Measurements from ENCODE around the gene RNF208. TPM values are rescaled to one million over a fixed set of nuclear protein-coding genes. Genes with fewer than 3 reads are reported as not detected.

RNF208 gene
- polyA plus RNA-seq, 2 of the 4 experiments (the other 2 are of a cell fraction) = 0.06 to 1.7 TPM

DNA sequence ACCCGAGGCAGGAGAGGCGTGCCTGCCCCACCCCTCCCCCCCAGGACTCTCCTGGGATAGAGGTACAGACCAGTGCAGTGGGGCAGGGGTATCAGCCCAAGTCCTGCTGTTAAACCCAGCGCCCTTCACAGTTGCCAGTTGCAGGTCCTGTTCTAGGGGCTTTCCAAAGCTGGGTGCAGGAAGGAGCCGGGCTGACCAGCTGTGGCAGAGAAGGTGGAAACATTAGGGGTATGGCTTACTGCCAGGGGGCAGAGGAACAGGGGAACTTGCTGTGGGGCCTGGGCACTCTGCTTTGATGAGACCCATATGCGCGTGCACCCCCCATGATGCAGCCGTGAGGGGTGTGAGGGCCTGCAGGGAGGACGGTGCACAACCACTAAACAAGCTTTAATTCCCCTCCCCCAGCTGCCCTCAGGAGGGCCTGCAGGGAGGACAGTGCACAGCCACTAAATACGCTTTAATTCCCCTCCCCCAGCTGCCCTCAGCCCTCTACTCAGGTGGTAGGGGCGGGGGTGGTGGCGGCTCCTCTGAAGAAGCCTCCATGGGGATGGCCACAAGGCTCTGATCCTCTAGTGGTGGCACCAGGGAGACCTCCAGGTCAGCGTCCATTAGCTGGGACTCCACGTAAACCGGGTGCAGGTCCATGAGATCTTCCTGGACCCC, 51.4 kb downstream of the RNF208 start:
- ATAC-seq (no peak), FAIRE-seq (no peak), DNase-seq (ENCODE audit: low read depth in 1 of 2, low spot score in 1 of 2) (no peak)
- Histone ChIP-seq H3K27ac (no peak overlapping the region), H3K4me2 (no peak overlapping the region), H3K4me3 (no peak overlapping the region), H3K4me1 (peaks cover 27% of the 10 kb centered on the region), H3K9me3 (no peaks in the 10 kb centered on the region)
- 70% methylated on average over 12 of the region's 14 CpGs for WGBS (ENCODE audit: missing lambda C conversion rate)
- ChIA-PET POLR2A (interaction anchor here (1.8 kb wide), 1 partner anchor 41 kb away, joined by 7 read pairs; no protein-coding TSS in a partner anchor), CTCF (interaction anchor here (0.5 to 16.5 kb wide), 10 partner anchors 8 to 141 kb away, joined by 3 to 156 read pairs (median 6); partner anchors contain the start of genes ANAPC2, RNF224 and SSNA1)
- TF ChIP-seq HOXB13 (CRISPR knock-in tag; IDR thresholded peaks at IDR 0.05; ENCODE audit: low read depth) (no peak), EHF (CRISPR knock-in tag; IDR thresholded peaks at IDR 0.05) (no peak), USF2 (IDR thresholded peaks at IDR 0.05) (no peak), JUNB (IDR thresholded peaks at IDR 0.05) (no peak), HES2 (IDR thresholded peaks at IDR 0.05) (no peak), HDAC2 (IDR thresholded peaks at IDR 0.05) (no peak), FOSB (CRISPR knock-in tag; IDR thresholded peaks at IDR 0.05) (no peak), ZC3H11A (IDR thresholded peaks at IDR 0.05) (no peak), MAX (IDR thresholded peaks at IDR 0.05) (no peak), PBX3 (IDR thresholded peaks at IDR 0.05) (no peak), POLR2AphosphoS2 (conservative IDR thresholded peaks at IDR 0.05; ENCODE audit: low read length) (no peak), CTCF (IDR thresholded peaks at IDR 0.05) (no peak), RFX5 (IDR thresholded peaks at IDR 0.05) (no peak), SREBF2 (IDR thresholded peaks at IDR 0.05) (no peak), FOSL2 (IDR thresholded peaks at IDR 0.05) (no peak), FOSL2 (CRISPR knock-in tag; IDR thresholded peaks at IDR 0.05) (no peak), TFCP2L1 (CRISPR knock-in tag; IDR thresholded peaks at IDR 0.05) (no peak), PHF8 (IDR thresholded peaks at IDR 0.05; ENCODE audit: borderline replicate concordance, low read depth) (no peak), ZNF302 (CRISPR knock-in tag; IDR thresholded peaks at IDR 0.05) (no peak)

Other genes with a start within 250 kb of the RNF208 start
Only the 30 nearest of the 32 such genes appear.
- 12.6 and 15.6 TPM in 2 replicates for gene PAXX, start 229.8 kb downstream of the RNF208 start, polyA plus RNA-seq (2011; rRNA removed)
- gene PAXX, start 229.8 kb downstream of the RNF208 start, polyA plus RNA-seq (2017; fragmentation: RNase III; extraction: RNeasy Plus Mini Kit Qiagen cat#74134 plus additional on column Dnase treatment) = 50.7 to 57.0 TPM (median 53.2 TPM) in 3 replicates
- 0.33 and 0.61 TPM in 2 replicates for gene CLIC3, start 225.7 kb downstream of the RNF208 start, polyA plus RNA-seq (2011; rRNA removed)
- 5.1 to 6.6 TPM (median 6.4 TPM) in 3 replicates for gene CLIC3, start 225.7 kb downstream of the RNF208 start, polyA plus RNA-seq (2017; fragmentation: RNase III; extraction: RNeasy Plus Mini Kit Qiagen cat#74134 plus additional on column Dnase treatment)
- 8.3 and 10.1 TPM in 2 replicates for gene ABCA2, start 194.0 kb downstream of the RNF208 start, polyA plus RNA-seq (2011; rRNA removed)
- gene ABCA2, start 194.0 kb downstream of the RNF208 start, polyA plus RNA-seq (2017; fragmentation: RNase III; extraction: RNeasy Plus Mini Kit Qiagen cat#74134 plus additional on column Dnase treatment) = 23.0 to 25.6 TPM (median 24.7 TPM) in 3 replicates
- gene FUT7, start 190.2 kb downstream of the RNF208 start, polyA plus RNA-seq (2011; rRNA removed) = not detected in 2 replicates
- 0.07 TPM in 1 of 3 replicates, not detected in the others for gene FUT7, start 190.2 kb downstream of the RNF208 start, polyA plus RNA-seq (2017; fragmentation: RNase III; extraction: RNeasy Plus Mini Kit Qiagen cat#74134 plus additional on column Dnase treatment)
- 12.7 and 13.0 TPM in 2 replicates for gene NPDC1, start 176.1 kb downstream of the RNF208 start, polyA plus RNA-seq (2011; rRNA removed)
- 33.2 to 40.6 TPM (median 40.2 TPM) in 3 replicates for gene NPDC1, start 176.1 kb downstream of the RNF208 start, polyA plus RNA-seq (2017; fragmentation: RNase III; extraction: RNeasy Plus Mini Kit Qiagen cat#74134 plus additional on column Dnase treatment)
- 0.75 and 2.3 TPM in 2 replicates for gene ENTPD2, start 168.2 kb downstream of the RNF208 start, polyA plus RNA-seq (2011; rRNA removed)
- gene ENTPD2, start 168.2 kb downstream of the RNF208 start, polyA plus RNA-seq (2017; fragmentation: RNase III; extraction: RNeasy Plus Mini Kit Qiagen cat#74134 plus additional on column Dnase treatment) = 0.71 to 1.2 TPM (median 1.1 TPM) in 3 replicates
- gene SAPCD2, start 151.7 kb downstream of the RNF208 start, polyA plus RNA-seq (2011; rRNA removed) = 6.5 and 6.9 TPM in 2 replicates
- 13.1 to 16.4 TPM (median 14.6 TPM) in 3 replicates for gene SAPCD2, start 151.7 kb downstream of the RNF208 start, polyA plus RNA-seq (2017; fragmentation: RNase III; extraction: RNeasy Plus Mini Kit Qiagen cat#74134 plus additional on column Dnase treatment)
- gene UAP1L1, start 144.7 kb downstream of the RNF208 start, polyA plus RNA-seq (2011; rRNA removed) = 1.2 and 1.9 TPM in 2 replicates
- 4.8 to 7.8 TPM (median 6.0 TPM) in 3 replicates for gene UAP1L1, start 144.7 kb downstream of the RNF208 start, polyA plus RNA-seq (2017; fragmentation: RNase III; extraction: RNeasy Plus Mini Kit Qiagen cat#74134 plus additional on column Dnase treatment)
- gene MAN1B1, start 135.3 kb downstream of the RNF208 start, polyA plus RNA-seq (2011; rRNA removed) = 31.7 and 47.8 TPM in 2 replicates
- gene MAN1B1, start 135.3 kb downstream of the RNF208 start, polyA plus RNA-seq (2017; fragmentation: RNase III; extraction: RNeasy Plus Mini Kit Qiagen cat#74134 plus additional on column Dnase treatment) = 45.1 to 48.6 TPM (median 47.0 TPM) in 3 replicates
- gene DPP7, start 107.5 kb downstream of the RNF208 start, polyA plus RNA-seq (2011; rRNA removed) = 27.6 and 36.0 TPM in 2 replicates
- gene DPP7, start 107.5 kb downstream of the RNF208 start, polyA plus RNA-seq (2017; fragmentation: RNase III; extraction: RNeasy Plus Mini Kit Qiagen cat#74134 plus additional on column Dnase treatment) = 61.3 to 71.8 TPM (median 68.5 TPM) in 3 replicates
- 0.11 and 0.13 TPM in 2 replicates for gene GRIN1, start 83.1 kb downstream of the RNF208 start, polyA plus RNA-seq (2011; rRNA removed)
- gene GRIN1, start 83.1 kb downstream of the RNF208 start, polyA plus RNA-seq (2017; fragmentation: RNase III; extraction: RNeasy Plus Mini Kit Qiagen cat#74134 plus additional on column Dnase treatment) = 0.30 to 0.51 TPM (median 0.45 TPM) in 3 replicates
- gene LRRC26, start 52.2 kb downstream of the RNF208 start, polyA plus RNA-seq (2011; rRNA removed) = 0.08 and 0.09 TPM in 2 replicates
- 0.80 to 1.2 TPM (median 1.0 TPM) in 3 replicates for gene LRRC26, start 52.2 kb downstream of the RNF208 start, polyA plus RNA-seq (2017; fragmentation: RNase III; extraction: RNeasy Plus Mini Kit Qiagen cat#74134 plus additional on column Dnase treatment)
- not detected in 2 replicates for gene TMEM210, start 50.2 kb downstream of the RNF208 start, polyA plus RNA-seq (2011; rRNA removed)
- gene TMEM210, start 50.2 kb downstream of the RNF208 start, polyA plus RNA-seq (2017; fragmentation: RNase III; extraction: RNeasy Plus Mini Kit Qiagen cat#74134 plus additional on column Dnase treatment) = not detected in 3 replicates
- gene ANAPC2, start 33.7 kb downstream of the RNF208 start, polyA plus RNA-seq (2011; rRNA removed) = 17.5 and 22.3 TPM in 2 replicates
- gene ANAPC2, start 33.7 kb downstream of the RNF208 start, polyA plus RNA-seq (2017; fragmentation: RNase III; extraction: RNeasy Plus Mini Kit Qiagen cat#74134 plus additional on column Dnase treatment) = 35.4 to 40.7 TPM (median 39.9 TPM) in 3 replicates
- 52.6 and 54.1 TPM in 2 replicates for gene SSNA1, start 33.6 kb downstream of the RNF208 start, polyA plus RNA-seq (2011; rRNA removed)
- 89.2 to 102 TPM (median 102 TPM) in 3 replicates for gene SSNA1, start 33.6 kb downstream of the RNF208 start, polyA plus RNA-seq (2017; fragmentation: RNase III; extraction: RNeasy Plus Mini Kit Qiagen cat#74134 plus additional on column Dnase treatment)
- gene TPRN, start 21.5 kb downstream of the RNF208 start, polyA plus RNA-seq (2011; rRNA removed) = 2.1 and 2.4 TPM in 2 replicates
- gene TPRN, start 21.5 kb downstream of the RNF208 start, polyA plus RNA-seq (2017; fragmentation: RNase III; extraction: RNeasy Plus Mini Kit Qiagen cat#74134 plus additional on column Dnase treatment) = 5.3 to 6.5 TPM (median 6.3 TPM) in 3 replicates
- 47.3 and 51.8 TPM in 2 replicates for gene TMEM203, start 16.6 kb downstream of the RNF208 start, polyA plus RNA-seq (2011; rRNA removed)
- gene TMEM203, start 16.6 kb downstream of the RNF208 start, polyA plus RNA-seq (2017; fragmentation: RNase III; extraction: RNeasy Plus Mini Kit Qiagen cat#74134 plus additional on column Dnase treatment) = 29.2 to 31.0 TPM (median 31.0 TPM) in 3 replicates
- 5.6 and 6.4 TPM in 2 replicates for gene NDOR1, start 16.5 kb downstream of the RNF208 start, polyA plus RNA-seq (2011; rRNA removed)
- 17.9 to 19.5 TPM (median 17.9 TPM) in 3 replicates for gene NDOR1, start 16.5 kb downstream of the RNF208 start, polyA plus RNA-seq (2017; fragmentation: RNase III; extraction: RNeasy Plus Mini Kit Qiagen cat#74134 plus additional on column Dnase treatment)
- 0.30 and 0.32 TPM in 2 replicates for gene CYSRT1, start 2.9 kb upstream of the RNF208 start, polyA plus RNA-seq (2011; rRNA removed)
- gene CYSRT1, start 2.9 kb upstream of the RNF208 start, polyA plus RNA-seq (2017; fragmentation: RNase III; extraction: RNeasy Plus Mini Kit Qiagen cat#74134 plus additional on column Dnase treatment) = 0.81 to 1.0 TPM (median 0.87 TPM) in 3 replicates
- gene RNF224, start 5.3 kb upstream of the RNF208 start, polyA plus RNA-seq (2011; rRNA removed) = not detected in 2 replicates
- gene RNF224, start 5.3 kb upstream of the RNF208 start, polyA plus RNA-seq (2017; fragmentation: RNase III; extraction: RNeasy Plus Mini Kit Qiagen cat#74134 plus additional on column Dnase treatment) = 0.04 to 0.07 TPM (median 0.07 TPM) in 3 replicates
- gene SLC34A3, start 8.7 kb upstream of the RNF208 start, polyA plus RNA-seq (2011; rRNA removed) = not detected in 2 replicates
- 0.04 to 0.05 TPM (median 0.05 TPM) in 3 replicates for gene SLC34A3, start 8.7 kb upstream of the RNF208 start, polyA plus RNA-seq (2017; fragmentation: RNase III; extraction: RNeasy Plus Mini Kit Qiagen cat#74134 plus additional on column Dnase treatment)
- 256 and 268 TPM in 2 replicates for gene TUBB4B, start 19.0 kb upstream of the RNF208 start, polyA plus RNA-seq (2011; rRNA removed)
- gene TUBB4B, start 19.0 kb upstream of the RNF208 start, polyA plus RNA-seq (2017; fragmentation: RNase III; extraction: RNeasy Plus Mini Kit Qiagen cat#74134 plus additional on column Dnase treatment) = 646 to 795 TPM (median 671 TPM) in 3 replicates
- not detected in 2 replicates for gene STPG3, start 29.0 kb upstream of the RNF208 start, polyA plus RNA-seq (2011; rRNA removed)
- not detected in 3 replicates for gene STPG3, start 29.0 kb upstream of the RNF208 start, polyA plus RNA-seq (2017; fragmentation: RNase III; extraction: RNeasy Plus Mini Kit Qiagen cat#74134 plus additional on column Dnase treatment)
- gene NELFB, start 33.1 kb upstream of the RNF208 start, polyA plus RNA-seq (2011; rRNA removed) = 31.8 and 33.8 TPM in 2 replicates
- 44.4 to 46.3 TPM (median 45.3 TPM) in 3 replicates for gene NELFB, start 33.1 kb upstream of the RNF208 start, polyA plus RNA-seq (2017; fragmentation: RNase III; extraction: RNeasy Plus Mini Kit Qiagen cat#74134 plus additional on column Dnase treatment)
- 8.7 and 9.8 TPM in 2 replicates for gene TOR4A, start 55.5 kb upstream of the RNF208 start, polyA plus RNA-seq (2011; rRNA removed)
- 15.6 to 18.6 TPM (median 17.5 TPM) in 3 replicates for gene TOR4A, start 55.5 kb upstream of the RNF208 start, polyA plus RNA-seq (2017; fragmentation: RNase III; extraction: RNeasy Plus Mini Kit Qiagen cat#74134 plus additional on column Dnase treatment)
- gene NRARP, start 80.0 kb upstream of the RNF208 start, polyA plus RNA-seq (2011; rRNA removed) = 3.2 and 5.1 TPM in 2 replicates
- 1.3 to 1.4 TPM (median 1.3 TPM) in 3 replicates for gene NRARP, start 80.0 kb upstream of the RNF208 start, polyA plus RNA-seq (2017; fragmentation: RNase III; extraction: RNeasy Plus Mini Kit Qiagen cat#74134 plus additional on column Dnase treatment)
- gene EXD3, start 200.9 kb upstream of the RNF208 start, polyA plus RNA-seq (2011; rRNA removed) = 3.3 and 3.4 TPM in 2 replicates
- 4.0 to 5.4 TPM (median 4.5 TPM) in 3 replicates for gene EXD3, start 200.9 kb upstream of the RNF208 start, polyA plus RNA-seq (2017; fragmentation: RNase III; extraction: RNeasy Plus Mini Kit Qiagen cat#74134 plus additional on column Dnase treatment)
- 0.44 and 0.58 TPM in 2 replicates for gene NOXA1, start 201.2 kb upstream of the RNF208 start, polyA plus RNA-seq (2011; rRNA removed)
- 1.1 to 1.9 TPM (median 1.5 TPM) in 3 replicates for gene NOXA1, start 201.2 kb upstream of the RNF208 start, polyA plus RNA-seq (2017; fragmentation: RNase III; extraction: RNeasy Plus Mini Kit Qiagen cat#74134 plus additional on column Dnase treatment)
- 0.18 and 0.22 TPM in 2 replicates for gene ENTPD8, start 219.1 kb upstream of the RNF208 start, polyA plus RNA-seq (2011; rRNA removed)
- gene ENTPD8, start 219.1 kb upstream of the RNF208 start, polyA plus RNA-seq (2017; fragmentation: RNase III; extraction: RNeasy Plus Mini Kit Qiagen cat#74134 plus additional on column Dnase treatment) = 0.21 to 0.41 TPM (median 0.36 TPM) in 3 replicates
- gene NSMF, start 237.1 kb upstream of the RNF208 start, polyA plus RNA-seq (2011; rRNA removed) = 16.0 and 20.0 TPM in 2 replicates
- gene NSMF, start 237.1 kb upstream of the RNF208 start, polyA plus RNA-seq (2017; fragmentation: RNase III; extraction: RNeasy Plus Mini Kit Qiagen cat#74134 plus additional on column Dnase treatment) = 29.2 to 35.0 TPM (median 33.0 TPM) in 3 replicates